ENCODE results near the gene DCTPP1. TPM values are rescaled to one million over a fixed set of nuclear protein-coding genes. Genes with fewer than 3 reads are reported as not detected.

Gene DCTPP1
- total and polyA plus RNA-seq, 9 of the 15 experiments (the other 6 are each of a cell fraction or from before 2014, with no cell fraction given): 45.0 to 132 (median 80.6) TPM

DNA sequence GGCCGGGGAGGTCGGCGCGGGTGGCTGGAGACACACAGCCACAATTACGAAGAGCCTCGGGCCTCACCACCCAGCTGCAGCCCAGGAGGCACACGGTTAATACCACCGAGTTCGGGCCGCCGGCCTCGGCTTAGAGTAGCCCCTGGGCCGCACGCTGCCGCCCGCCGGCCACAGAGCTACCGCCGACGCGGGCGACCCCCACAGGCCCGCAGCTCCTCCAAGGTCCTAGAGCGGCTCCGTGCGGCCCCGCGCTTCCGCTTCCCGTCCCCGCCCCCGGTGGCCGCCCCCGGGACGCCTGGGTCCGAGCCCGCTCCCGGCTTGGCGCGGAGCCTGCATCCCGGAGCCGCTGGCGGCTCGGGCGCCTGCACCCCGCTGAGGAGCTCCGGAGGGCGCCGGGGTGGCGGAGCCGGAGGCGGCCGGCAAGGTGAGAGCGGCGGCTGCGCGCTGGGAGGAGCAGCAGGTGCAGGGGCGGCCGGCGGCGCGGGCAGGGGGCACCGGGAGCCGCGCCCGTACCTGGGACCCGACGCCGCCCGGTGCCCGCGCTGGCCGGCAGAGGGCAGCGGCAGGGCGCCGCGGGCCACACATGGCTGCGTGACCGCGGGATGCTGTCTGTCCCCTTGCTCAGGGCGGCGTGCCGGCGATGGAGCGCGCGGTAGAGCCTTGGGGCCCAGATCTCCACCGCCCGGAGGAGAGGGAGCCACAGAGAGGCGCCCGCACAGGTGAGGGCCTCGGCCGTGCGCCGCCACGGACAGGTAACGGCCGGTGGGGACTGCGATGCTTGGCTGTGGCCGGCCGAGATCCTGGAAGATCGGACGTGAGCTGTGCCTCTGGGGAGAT lies 34.5 kb downstream of the DCTPP1 start, which contains the start of gene ZNF48 (continued):
- TF ChIP-seq ZNF316 (IDR thresholded peaks at IDR 0.05) (no peak), NEUROD1 (IDR thresholded peaks at IDR 0.05; ENCODE audit: borderline replicate concordance, low read depth, low read length, partially characterized antibody) (peak; percentile 22), PHF8 (IDR thresholded peaks at IDR 0.05; ENCODE audit: borderline replicate concordance, low read length) (peak; percentile 60; the same call in 1 of the 2 replicates), NONO (IDR thresholded peaks at IDR 0.05; ENCODE audit: low read depth in 2 of 2, low read length in 1 of 2) (peak in 1 of 2 experiments; percentile 85; a peak in 2 of 4 replicates), ZNF436 (CRISPR knock-in tag; IDR thresholded peaks at IDR 0.05) (no peak), TFAP4 (CRISPR knock-in tag; IDR thresholded peaks at IDR 0.05; ENCODE audit: borderline replicate concordance) (peak; percentile 89), ZNF766 (CRISPR knock-in tag; conservative IDR thresholded peaks at IDR 0.05) (0 out of 2 replicates have a peak, but pooled peaks have one; percentile 31), HNRNPL (IDR thresholded peaks at IDR 0.05; ENCODE audit: low read depth, low read length) (peak; percentile 38; the same call in 1 of the 2 replicates), C11orf30 (IDR thresholded peaks at IDR 0.05; ENCODE audit: low read depth) (0 out of 2 replicates have a peak, but pooled peaks have one; percentile 16), YY1 (IDR thresholded peaks at IDR 0.05; ENCODE audit: borderline replicate concordance in 1 of 3, control insufficient read depth in 1 of 3, extremely low read depth in 1 of 3, insufficient read depth in 3 of 3, insufficient read length in 1 of 3, insufficient replicate concordance in 2 of 3, low read depth in 1 of 3, low read length in 2 of 3) (peak in 2 of 3 experiments; percentile 44 to 57), ZNF165 (CRISPR knock-in tag; IDR thresholded peaks at IDR 0.05; ENCODE audit: borderline replicate concordance) (no peak), GABPA (tag; conservative IDR thresholded peaks at IDR 0.05; ENCODE audit: low read depth) (peak; percentile 96), RBBP5 (IDR thresholded peaks at IDR 0.05; ENCODE audit: borderline replicate concordance, insufficient read depth, low read length, poor library complexity, severe bottlenecking) (peak; percentile 55), DACH1 (IDR thresholded peaks at IDR 0.05; ENCODE audit: partially characterized antibody) (peak; percentile 18), TRIM24 (IDR thresholded peaks at IDR 0.05) (peak in 1 of 2 experiments; percentile 22; a peak in 1 of 4 replicates), TSC22D4 (tag; IDR thresholded peaks at IDR 0.05) (no peak), ARHGAP35 (IDR thresholded peaks at IDR 0.05; ENCODE audit: partially characterized antibody) (no peak), SIN3A (IDR thresholded peaks at IDR 0.05; ENCODE audit: borderline replicate concordance in 2 of 2, control insufficient read depth in 1 of 2, low read depth in 2 of 2, low read length in 2 of 2) (peak; percentile 19 to 81; a peak in 1 of 4 replicates), RB1 (IDR thresholded peaks at IDR 0.05; ENCODE audit: low read depth) (peak; percentile 86), ZNF512 (tag; IDR thresholded peaks at IDR 0.05) (no peak), RBFOX2 (IDR thresholded peaks at IDR 0.05; ENCODE audit: low read depth, low read length) (peak; percentile 82)
- TF ChIP-seq, protein P1, sequence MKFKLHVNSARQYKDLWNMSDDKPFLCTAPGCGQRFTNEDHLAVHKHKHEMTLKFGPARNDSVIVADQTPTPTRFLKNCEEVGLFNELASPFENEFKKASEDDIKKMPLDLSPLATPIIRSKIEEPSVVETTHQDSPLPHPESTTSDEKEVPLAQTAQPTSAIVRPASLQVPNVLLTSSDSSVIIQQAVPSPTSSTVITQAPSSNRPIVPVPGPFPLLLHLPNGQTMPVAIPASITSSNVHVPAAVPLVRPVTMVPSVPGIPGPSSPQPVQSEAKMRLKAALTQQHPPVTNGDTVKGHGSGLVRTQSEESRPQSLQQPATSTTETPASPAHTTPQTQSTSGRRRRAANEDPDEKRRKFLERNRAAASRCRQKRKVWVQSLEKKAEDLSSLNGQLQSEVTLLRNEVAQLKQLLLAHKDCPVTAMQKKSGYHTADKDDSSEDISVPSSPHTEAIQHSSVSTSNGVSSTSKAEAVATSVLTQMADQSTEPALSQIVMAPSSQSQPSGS (CRISPR knock-in tag; IDR thresholded peaks at IDR 0.05): no peak

Measured in K562 (cell line).